GM19324 (cell line): ENCODE measurements around the gene VWA8.
"Not testable (repeated sequence)": the region's sequence is repeated elsewhere in the genome, so short reads cannot be mapped to it uniquely, and the experiment has no call there.

Experiments used
- ATAC-seq: cut with Tn5 transposase; IDR thresholded peaks from one replicate; pipeline ENCODE4 v1.9.1; 2021; ENCODE audit warnings: mild to moderate bottlenecking, moderate library complexity; ENCODE audit not compliant: unreplicated experiment, low FRiP score

Gene VWA8

GRCh38 chr13:41864658-41865057, 96.3 kb downstream of the VWA8 start:
- no peak for ATAC-seq

GRCh38 chr13:41862659-41863058, 98.2 kb downstream of the VWA8 start:
- not testable (repeated sequence) for ATAC-seq

GRCh38 chr13:41859565-41859964, 101.3 kb downstream of the VWA8 start:
- no peak for ATAC-seq

GRCh38 chr13:41858780-41859179, 102.1 kb downstream of the VWA8 start:
- no peak for ATAC-seq

- no peak for ATAC-seq
These were observed 106.2 kb downstream of the VWA8 start for GRCh38 chr13:41854758-41855157.

- no peak for ATAC-seq
These were observed 109.6 kb downstream of the VWA8 start for GRCh38 chr13:41851351-41851750.

- no peak for ATAC-seq
These were observed 112.3 kb downstream of the VWA8 start for GRCh38 chr13:41848435-41849255.

GRCh38 chr13:41847216-41847615, 113.7 kb downstream of the VWA8 start:
- no peak for ATAC-seq

- no peak for ATAC-seq
These were observed 118.8 kb downstream of the VWA8 start for GRCh38 chr13:41842036-41842620.

- ATAC-seq, result no peak
These were observed 123.3 kb downstream of the VWA8 start for GRCh38 chr13:41837629-41838028.

- no peak for ATAC-seq
These were observed 125.0 kb downstream of the VWA8 start for GRCh38 chr13:41835871-41836270.

- ATAC-seq, result not testable (repeated sequence)
These were observed 126.2 kb downstream of the VWA8 start for GRCh38 chr13:41834697-41835096.

GRCh38 chr13:41833831-41834230, 127.1 kb downstream of the VWA8 start:
- ATAC-seq, result no peak

GRCh38 chr13:41833201-41833600, 127.7 kb downstream of the VWA8 start:
- ATAC-seq, result no peak

GRCh38 chr13:41827507-41828213, 133.2 kb downstream of the VWA8 start:
- ATAC-seq, result no peak

- no peak for ATAC-seq
These were observed 135.2 kb downstream of the VWA8 start for GRCh38 chr13:41825691-41826090.

- ATAC-seq, result no peak
These were observed 137.4 kb downstream of the VWA8 start for GRCh38 chr13:41823476-41823875.

GRCh38 chr13:41822560-41822959, 138.3 kb downstream of the VWA8 start:
- no peak for ATAC-seq

GRCh38 chr13:41821238-41821594, 139.7 kb downstream of the VWA8 start:
- ATAC-seq, result no peak

- no peak for ATAC-seq
These were observed 140.2 kb downstream of the VWA8 start for GRCh38 chr13:41820581-41821237.

- no peak for ATAC-seq
These were observed 144.9 kb downstream of the VWA8 start for GRCh38 chr13:41816057-41816456.
